ENCODE data around the gene SPINK8.
"Not testable (repeated sequence)": the region's sequence is repeated elsewhere in the genome, so short reads cannot be mapped to it uniquely, and the experiment has no call there.

SPINK8 gene

GRCh38 chr3:48333346-48334245 is at the start of gene SPINK8:
SPINK8 (minus strand) TSS chr3:48333661; CDS start chr3:48328341, 5,320 bp downstream.
- not testable (repeated sequence) for DNase-seq

GRCh38 chr3:48372862-48373435 is 39.5 kb upstream of the SPINK8 start:
- no peak for DNase-seq

DNA sequence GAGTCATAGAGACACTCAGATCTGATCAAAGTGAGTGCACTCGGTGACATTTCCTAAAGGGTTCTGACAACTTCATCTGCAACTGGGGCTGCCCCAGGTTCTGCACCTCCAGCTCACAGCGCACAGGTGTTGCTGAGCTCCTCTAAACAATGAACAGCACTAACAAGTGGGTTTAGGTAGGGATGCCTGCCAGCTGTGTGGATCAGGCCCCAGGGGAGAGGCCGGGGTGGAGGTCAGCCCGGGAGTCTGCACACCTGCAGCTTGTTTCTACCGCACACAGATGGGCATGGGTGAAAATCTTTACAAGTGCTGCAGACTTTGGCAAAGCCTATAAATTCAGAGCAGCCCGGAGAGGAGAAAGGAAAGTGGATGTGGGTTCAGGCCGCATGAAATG is 38.9 kb upstream of the SPINK8 start:
- DNase-seq: no peak

GRCh38 chr3:48371651-48372376 is 38.4 kb upstream of the SPINK8 start, which contains the start of gene FBXW12:
FBXW12 (plus strand) TSS chr3:48372219; CDS start chr3:48372768, 549 bp downstream.
- DNase-seq: no peak

GRCh38 chr3:48370333-48370713 is 36.9 kb upstream of the SPINK8 start:
- no peak for DNase-seq

DNA sequence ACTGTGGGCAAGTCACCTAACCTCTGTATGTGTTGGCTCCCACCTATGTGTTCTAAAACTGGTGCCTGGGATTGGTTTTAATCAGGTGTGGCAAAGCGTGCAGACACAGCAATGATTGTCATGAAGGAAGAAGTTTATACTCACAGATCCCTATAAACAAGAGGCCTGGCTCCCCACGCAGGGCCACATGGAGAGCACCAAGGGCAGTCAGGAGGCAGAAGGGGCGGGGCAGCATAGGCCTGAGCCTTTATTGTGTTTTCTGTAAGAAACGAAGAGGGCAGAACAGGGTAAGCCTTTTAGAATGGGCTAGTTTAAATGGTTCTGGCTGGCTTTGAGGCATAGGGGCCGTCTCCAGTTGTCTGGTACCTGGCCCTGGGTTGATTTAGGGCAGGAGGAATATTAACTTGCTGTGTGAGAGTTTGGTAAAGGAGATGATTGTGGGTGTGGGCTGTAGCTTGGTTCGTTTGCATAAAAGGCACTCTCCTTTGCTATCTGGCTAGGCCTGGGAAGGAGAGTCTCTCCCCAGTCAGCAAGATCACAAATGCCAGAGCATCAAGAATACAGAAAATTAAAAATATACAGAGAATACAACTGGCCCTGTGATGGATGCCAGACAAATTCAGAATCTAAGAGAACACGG is 36.4 kb upstream of the SPINK8 start:
- DNase-seq: no peak

GRCh38 chr3:48367201-48367600 is 33.7 kb upstream of the SPINK8 start:
- DNase-seq: no peak

GRCh38 chr3:48364840-48365239 is 31.4 kb upstream of the SPINK8 start:
- DNase-seq: no peak

DNA sequence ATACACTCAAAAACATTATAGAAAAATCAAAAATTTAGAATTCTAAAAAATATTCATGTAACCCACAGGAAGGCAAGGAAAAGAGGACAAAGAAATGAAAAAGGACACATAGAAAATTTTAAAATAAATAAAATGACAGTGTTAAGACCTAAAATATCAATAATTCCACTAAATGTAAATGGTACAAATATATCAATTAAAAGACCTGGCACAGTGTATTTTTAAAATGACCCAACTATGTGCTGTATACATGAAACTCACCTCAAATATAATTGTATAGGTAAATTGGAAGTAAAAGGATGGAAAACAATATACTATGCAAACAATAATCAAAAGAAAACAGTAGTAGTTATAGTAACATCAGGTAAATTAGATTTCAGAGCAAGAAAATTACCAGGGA is 28.5 kb upstream of the SPINK8 start:
- DNase-seq: no peak

- DNase-seq: no peak
Measured at GRCh38 chr3:48356419-48356818, 23.0 kb upstream of the SPINK8 start.

DNA sequence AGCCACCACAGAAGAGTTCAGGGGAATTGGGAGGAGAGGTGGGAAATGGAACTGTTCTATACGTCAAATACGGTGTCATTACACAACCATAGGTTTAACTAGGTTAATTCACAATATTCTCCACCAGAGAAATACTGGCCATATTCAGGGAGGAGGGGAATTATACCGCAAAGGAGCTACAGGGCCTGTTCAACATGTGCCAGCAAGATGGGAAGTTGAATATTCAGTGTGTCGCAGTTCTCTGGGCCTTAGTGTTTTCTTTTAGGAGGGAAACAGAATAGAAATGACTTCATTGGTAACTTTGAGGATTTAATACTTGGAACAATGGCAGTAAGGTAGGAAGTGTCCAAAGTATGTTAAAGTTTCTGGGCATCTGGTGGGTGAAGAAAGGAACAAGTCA is 20.5 kb upstream of the SPINK8 start:
- no peak for DNase-seq

DNA sequence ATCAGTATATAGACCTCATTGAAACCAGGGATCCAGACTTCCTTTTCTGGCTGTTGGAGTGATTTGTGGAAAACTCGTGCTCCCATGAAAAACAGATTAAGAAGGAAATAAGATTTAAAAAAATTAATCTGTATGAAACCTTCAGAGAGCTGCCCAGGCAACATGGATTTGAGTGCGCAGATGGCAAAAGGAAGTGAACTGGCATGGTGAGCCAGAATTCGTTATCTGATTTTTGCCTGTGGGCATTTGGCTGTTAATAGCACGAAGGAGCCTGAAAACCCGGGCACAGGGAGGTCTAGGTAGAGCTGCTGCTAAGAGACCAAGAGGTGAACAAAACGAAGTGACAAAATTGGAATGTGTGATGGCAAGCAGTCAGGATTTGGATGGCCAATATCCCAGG is 19.1 kb upstream of the SPINK8 start:
- no peak for DNase-seq

- DNase-seq: no peak
Measured at GRCh38 chr3:48347500-48347899, 14.0 kb upstream of the SPINK8 start.

GRCh38 chr3:48345946-48346572 is 12.6 kb upstream of the SPINK8 start:
- no peak for DNase-seq

DNA sequence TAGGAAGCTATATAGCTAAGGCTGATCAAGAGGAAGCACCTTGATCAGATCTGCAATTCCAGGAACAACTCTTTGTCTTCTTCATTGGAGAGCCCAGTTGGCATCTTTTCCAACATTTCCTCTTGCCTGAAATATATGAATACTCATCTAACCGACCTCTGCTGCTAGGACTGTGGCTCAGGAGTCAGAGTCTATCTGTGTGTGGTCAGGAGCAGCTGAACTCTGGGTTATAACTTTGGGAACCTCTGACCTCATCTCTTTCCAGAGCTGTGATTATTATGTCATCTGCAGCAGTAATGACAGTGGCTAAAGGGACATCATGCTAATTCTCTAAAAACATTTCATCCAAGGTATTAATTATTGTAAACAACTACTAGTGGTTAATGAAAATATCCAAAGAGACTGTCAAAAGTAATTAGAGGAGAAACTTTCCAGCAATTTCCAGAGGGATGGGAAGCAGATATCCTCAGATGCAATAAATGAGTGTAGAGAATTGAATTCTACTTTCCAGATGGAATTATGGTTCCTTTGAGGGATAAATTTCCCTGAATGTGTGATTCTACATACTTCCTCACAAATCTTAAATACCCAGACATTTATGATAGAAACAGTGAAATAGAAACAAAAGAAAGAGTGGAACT is 11.5 kb upstream of the SPINK8 start:
- DNase-seq: no peak

DNA sequence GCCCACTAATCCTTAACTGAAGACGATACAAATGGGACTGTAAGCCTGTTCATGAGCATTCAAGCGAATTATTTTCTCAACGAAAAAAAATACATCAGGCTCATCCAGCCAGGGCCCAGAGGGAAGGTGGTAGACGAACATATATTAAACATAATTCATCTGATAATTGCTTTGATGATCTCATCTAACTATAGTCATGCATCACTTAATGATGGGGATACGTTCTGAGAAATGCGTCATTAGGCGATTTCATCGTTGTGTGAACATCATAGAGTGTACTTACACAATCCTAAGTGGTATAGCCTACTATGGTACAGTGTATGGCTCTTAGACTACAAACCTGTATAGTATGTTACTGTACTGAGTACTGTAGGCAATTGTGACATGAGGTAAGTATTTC is 10.0 kb upstream of the SPINK8 start:
- no peak for DNase-seq

GRCh38 chr3:48338635-48339034 is 5.2 kb upstream of the SPINK8 start:
- DNase-seq: no peak

DNA sequence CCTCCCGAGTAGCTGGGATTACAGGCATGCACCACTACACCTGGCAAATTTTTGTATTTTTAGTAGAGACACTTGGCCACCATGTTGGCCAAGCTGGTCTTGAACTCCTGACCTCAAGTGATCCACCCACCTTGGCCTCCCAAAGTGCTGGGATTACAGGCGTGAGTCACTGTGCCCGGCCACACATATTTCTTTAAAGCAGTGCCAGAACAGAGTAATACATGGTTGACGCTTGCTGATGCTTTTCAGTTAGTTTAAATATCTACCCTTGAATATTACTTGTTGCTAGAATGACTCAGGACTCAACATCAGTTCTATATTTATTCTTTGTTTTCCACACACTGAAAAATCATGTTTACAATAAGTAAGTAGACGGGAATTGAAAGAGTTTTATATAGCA is 4.1 kb upstream of the SPINK8 start:
- not testable (repeated sequence) for DNase-seq

DNA sequence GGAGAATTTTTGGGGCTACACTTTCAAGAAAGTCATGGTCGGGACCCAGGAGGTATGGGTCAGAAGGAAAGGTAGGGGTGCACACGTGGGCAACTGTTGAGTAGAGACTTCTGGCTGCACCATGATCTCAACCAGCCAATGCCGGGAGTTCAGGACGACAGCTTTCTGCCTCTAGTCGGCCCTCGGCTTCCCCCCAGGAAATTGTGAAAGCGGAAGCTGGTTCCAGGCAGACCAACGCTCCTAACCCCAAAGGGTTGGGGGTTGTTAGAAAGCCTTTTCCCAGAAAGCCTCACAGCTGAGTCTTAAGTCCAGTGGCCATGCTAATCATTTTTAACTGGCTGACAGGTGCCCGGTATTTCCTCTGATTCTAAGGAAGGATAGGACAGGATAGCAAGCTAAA is 1.8 kb upstream of the SPINK8 start:
- not testable (repeated sequence) for DNase-seq

DNA sequence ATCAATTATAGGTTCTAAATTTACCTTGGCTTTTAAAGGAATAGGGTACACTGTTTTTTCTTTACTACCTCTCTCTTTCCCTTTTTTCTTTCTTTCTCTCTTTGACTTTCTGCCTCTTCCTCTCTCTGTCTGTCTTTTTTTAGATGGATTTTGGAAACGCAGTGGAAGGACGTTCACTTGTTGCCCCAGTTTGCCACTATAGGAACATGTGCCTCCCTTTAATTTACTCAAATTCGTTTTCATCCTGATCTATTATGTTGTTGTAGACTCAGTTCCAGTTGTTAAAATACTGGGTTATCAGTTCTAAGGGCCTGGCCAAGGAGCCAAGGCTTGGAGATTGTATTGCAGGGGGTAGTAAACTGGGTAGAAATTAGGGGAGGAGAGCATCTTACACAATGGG is 1.1 kb upstream of the SPINK8 start:
- DNase-seq: no peak

- DNase-seq: not testable (repeated sequence)
Measured at GRCh38 chr3:48331706-48332435, 1.6 kb downstream of the SPINK8 start.

- DNase-seq: no peak
Measured at GRCh38 chr3:48320996-48321395, 12.5 kb downstream of the SPINK8 start.
